ENCODE data around the gene GPN2.

GRCh38 chr1:26858160-26858559, 31.9 kb downstream of the GPN2 start:
- TF ChIP-seq CTCF (IDR thresholded peaks at IDR 0.05; ENCODE audit: insufficient read depth, low read length), result no peak
- no peak for TF ChIP-seq POLR2AphosphoS5 (IDR thresholded peaks at IDR 0.05; ENCODE audit: low read depth)
- TF ChIP-seq, protein P1, sequence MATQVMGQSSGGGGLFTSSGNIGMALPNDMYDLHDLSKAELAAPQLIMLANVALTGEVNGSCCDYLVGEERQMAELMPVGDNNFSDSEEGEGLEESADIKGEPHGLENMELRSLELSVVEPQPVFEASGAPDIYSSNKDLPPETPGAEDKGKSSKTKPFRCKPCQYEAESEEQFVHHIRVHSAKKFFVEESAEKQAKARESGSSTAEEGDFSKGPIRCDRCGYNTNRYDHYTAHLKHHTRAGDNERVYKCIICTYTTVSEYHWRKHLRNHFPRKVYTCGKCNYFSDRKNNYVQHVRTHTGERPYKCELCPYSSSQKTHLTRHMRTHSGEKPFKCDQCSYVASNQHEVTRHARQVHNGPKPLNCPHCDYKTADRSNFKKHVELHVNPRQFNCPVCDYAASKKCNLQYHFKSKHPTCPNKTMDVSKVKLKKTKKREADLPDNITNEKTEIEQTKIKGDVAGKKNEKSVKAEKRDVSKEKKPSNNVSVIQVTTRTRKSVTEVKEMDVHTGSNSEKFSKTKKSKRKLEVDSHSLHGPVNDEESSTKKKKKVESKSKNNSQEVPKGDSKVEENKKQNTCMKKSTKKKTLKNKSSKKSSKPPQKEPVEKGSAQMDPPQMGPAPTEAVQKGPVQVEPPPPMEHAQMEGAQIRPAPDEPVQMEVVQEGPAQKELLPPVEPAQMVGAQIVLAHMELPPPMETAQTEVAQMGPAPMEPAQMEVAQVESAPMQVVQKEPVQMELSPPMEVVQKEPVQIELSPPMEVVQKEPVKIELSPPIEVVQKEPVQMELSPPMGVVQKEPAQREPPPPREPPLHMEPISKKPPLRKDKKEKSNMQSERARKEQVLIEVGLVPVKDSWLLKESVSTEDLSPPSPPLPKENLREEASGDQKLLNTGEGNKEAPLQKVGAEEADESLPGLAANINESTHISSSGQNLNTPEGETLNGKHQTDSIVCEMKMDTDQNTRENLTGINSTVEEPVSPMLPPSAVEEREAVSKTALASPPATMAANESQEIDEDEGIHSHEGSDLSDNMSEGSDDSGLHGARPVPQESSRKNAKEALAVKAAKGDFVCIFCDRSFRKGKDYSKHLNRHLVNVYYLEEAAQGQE (IDR thresholded peaks at IDR 0.05; ENCODE audit: insufficient replicate concordance, low read depth), result no peak
